ENCODE measurements around the gene GLDC.
"Not testable (repeated sequence)": the region's sequence is repeated elsewhere in the genome, so short reads cannot be mapped to it uniquely, and the experiment has no call there.

GLDC gene

DNA sequence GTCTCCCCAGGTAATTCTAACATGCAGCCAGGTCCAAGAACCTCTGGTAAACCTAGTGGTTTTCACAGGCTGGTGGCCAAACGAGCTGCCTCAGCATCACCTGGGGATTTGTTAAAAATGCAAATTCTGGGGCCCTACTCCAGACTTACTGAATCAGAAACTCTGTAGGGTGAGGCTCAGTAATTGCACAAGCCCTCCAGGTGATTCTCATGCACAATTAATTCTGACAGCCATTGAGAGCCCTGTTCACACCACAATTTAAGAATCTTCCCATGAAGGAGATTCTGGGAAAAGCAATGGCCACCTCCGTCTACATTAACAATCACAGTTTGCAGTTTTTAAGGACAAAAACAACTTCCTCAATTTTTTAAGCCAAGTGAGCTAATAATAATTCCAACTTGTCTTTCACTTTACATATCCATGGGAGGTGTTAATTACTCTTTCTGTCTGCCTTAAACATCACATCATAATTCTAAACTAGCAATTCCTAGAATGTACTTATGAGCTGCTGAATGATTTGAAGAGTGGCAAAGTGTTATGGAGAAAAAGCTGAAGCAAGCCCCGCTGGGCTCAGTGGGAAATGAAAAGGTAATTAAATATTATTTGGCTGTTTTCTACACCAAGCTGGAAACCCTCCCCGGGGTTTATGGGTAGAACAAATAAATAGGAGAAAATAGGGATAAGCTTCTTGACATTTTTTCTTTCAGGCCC, 70.0 kb downstream of the GLDC start:
- DNase-seq (ENCODE audit: insufficient read length, low spot score) (no peak), FAIRE-seq (peak; percentile 96)

DNA sequence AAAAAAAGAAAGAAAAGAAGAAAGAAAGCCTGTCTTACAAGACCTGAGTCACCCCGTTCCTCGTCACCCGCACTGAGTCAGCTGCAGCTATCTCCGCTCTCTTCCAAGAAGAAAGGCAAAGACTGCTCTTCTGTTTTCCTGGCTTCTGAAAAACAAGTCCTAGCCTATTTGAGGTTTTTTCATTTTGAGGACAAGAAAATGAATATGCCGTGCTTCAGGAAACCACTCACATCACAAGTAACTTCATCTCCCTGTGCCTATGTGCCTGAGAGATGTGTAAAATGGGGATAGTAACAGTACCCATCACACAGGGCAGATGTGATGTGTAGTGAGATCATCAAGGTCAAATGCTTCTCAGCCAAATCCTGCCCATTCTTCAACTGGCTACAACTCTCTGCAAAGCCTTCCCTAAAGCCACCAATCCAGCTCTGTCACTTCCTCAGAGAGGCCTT, 78.4 kb downstream of the GLDC start:
- DNase-seq (ENCODE audit: insufficient read length, low spot score) (no peak), FAIRE-seq (no peak)

DNA sequence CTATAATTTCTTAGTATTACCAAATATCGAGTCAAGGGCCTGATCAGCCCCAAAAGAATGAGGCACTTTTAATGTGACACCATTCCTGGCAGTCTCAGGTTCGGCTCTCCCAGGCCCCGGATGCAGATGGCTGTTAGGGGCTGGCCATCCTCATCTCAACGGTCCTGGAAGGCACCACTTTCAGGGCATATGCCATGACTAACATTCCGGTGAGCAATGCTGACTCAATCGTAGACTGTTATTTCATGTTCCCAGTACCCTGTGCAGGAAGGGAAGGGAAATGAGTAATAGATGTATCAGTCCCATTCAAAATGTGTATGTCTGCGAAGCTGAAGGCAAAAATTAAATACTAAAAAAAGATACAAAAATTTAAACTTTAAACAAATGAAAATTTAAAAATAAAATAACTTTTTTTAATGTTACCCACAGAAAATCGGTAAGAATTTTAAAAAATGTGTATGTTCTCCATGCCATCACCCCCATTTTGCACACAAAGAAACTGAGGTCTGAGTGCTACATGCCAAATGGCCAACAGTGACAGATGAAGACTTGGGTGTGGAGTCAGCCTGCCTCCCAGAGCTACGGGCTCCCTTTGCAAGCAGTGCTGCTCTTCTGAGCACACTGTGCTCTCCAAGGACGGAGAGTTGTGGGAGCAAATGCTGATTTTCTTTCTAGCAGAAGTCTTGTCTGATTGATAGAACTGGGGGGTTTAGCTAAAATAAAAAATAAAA, 79.0 kb downstream of the GLDC start:
- FAIRE-seq = no peak
- DNase-seq (ENCODE audit: insufficient read length, low spot score) = no peak

GRCh38 chr9:6565312-6565711, 80.2 kb downstream of the GLDC start:
- DNase-seq (ENCODE audit: insufficient read length, low spot score) = no peak
- FAIRE-seq = no peak

DNA sequence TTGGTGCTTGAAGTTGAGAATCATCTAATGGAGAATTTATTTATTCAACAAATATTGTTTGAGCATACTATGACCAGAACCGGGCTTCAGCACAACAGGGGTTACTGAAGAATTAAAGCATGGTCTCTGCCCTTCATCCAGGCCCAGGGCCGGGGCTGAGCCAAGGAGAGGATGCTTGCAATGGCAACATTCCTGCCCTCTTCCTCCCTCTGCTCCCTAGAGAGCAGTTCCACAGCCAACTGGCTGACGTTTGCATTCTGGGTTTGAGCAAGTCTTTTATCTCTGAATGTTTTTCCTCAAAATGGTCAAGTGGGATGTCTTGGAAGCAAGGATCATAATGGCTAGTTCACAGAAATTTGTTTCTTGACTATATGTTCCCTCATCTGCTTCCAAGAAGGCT, 80.7 kb downstream of the GLDC start:
- no peak for DNase-seq (ENCODE audit: insufficient read length, low spot score)
- no peak for FAIRE-seq

GRCh38 chr9:6564360-6564759, 81.2 kb downstream of the GLDC start:
- FAIRE-seq = no peak
- DNase-seq (ENCODE audit: insufficient read length, low spot score) = no peak

- FAIRE-seq = no peak
- DNase-seq (ENCODE audit: insufficient read length, low spot score) = no peak
Measured at GRCh38 chr9:6562871-6563430, 82.6 kb downstream of the GLDC start.

GRCh38 chr9:6562201-6562600, 83.3 kb downstream of the GLDC start:
- FAIRE-seq (no peak), DNase-seq (ENCODE audit: insufficient read length, low spot score) (no peak)

DNA sequence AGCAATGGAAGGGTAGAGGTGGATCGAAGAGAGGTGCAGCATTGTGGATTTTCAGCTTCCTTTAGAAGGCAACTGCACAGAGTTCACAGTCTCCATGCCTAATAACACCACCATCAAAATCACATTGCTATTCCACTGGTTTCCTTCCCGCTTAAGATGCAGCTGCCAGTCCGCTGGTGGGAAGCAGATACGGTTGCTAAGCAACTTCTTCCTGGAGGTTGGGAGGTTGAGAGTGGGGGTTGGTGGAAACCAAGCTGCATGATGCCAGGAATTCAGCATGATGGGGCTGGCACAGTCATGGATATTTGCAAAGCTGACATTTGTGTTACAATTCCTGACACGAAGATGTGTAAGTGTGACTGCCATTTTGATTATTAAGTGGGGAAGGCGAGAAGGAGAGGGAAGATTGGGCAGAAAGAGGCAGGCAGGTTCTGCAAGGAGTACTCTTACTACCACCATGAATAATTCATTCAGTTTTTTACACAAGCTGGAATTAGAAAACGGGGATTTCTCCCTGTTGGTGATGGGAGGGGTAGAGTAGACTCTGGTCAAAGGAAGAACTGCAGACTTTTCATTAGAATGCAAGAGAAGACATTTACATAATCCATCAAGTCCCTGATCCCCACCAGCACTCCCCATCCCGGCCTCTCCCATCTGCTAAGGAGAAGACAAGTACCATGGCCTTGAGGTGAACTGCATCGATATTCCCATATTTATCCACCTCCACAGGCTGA, 87.5 kb downstream of the GLDC start:
- no peak for FAIRE-seq
- no peak for DNase-seq (ENCODE audit: insufficient read length, low spot score)

GRCh38 chr9:6553866-6554265, 91.7 kb downstream of the GLDC start:
- DNase-seq (ENCODE audit: insufficient read length, low spot score) = no peak
- FAIRE-seq = no peak

DNA sequence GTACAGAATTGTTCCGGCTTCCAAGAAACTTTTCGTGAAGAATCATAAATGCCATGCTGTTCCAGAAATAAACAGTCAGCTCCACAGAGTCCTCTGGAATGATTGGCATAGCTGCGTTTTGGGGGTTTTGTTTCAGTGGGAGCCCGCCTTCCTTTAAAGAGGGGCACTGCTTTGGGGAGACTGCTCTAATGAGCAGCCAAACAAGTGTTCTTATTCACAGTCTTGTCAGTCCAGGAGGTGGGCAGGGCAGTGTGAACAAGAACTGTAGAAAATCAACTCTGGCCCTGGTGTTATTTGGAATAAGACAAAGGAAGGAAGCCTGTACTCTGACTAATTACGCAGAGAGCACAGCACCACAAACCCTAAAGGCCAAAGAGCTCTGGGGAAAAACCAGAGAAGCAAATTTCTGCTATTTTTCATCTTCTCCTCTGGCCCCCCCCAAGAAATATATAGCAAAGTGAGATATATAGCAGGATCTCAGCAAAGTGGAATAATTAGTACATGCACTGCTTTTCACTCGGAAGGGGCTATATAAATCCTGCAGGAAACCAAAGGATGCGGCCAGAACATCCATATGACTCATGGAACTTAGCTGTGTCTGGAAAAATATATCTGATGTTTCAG, 92.9 kb downstream of the GLDC start:
- no peak for DNase-seq (ENCODE audit: insufficient read length, low spot score)
- FAIRE-seq = no peak

GRCh38 chr9:6552033-6552432, 93.5 kb downstream of the GLDC start:
- no peak for FAIRE-seq
- DNase-seq (ENCODE audit: insufficient read length, low spot score) = no peak

- DNase-seq (ENCODE audit: insufficient read length, low spot score) (no peak), FAIRE-seq (no peak)
Measured at GRCh38 chr9:6551136-6551535, 94.4 kb downstream of the GLDC start.

DNA sequence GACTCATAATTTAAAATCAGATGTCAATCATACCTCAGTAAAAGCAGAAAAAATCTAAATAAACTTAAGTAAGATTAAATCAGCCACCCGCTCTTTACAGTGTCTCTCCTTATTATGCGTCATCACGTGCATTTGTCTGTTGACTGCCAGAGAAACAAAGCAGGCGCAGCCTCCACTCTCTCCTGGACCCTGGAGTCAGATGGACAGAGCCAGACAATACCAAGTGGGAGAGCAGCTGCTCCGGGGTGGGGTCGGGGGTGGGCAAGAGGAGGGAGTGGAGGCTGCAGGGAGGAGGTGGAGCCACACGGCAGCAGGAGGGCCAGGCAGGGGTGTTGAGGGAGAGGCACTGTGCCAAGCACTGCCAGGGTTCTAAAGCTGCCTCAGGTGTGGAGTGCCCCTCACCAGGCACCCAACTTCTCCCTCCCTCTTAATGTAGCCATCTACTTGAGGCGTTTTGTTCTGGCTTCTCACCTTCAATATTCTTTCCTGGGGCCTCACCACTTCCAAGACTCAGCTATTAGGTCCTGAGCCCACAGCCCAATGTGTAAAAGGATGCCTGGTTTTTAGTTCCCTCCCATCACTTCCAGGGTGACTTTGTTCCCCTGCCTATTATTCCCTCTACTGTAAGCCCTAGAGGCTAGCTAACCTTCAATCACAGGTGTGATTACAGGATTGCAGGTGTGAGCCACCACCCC, 96.3 kb downstream of the GLDC start:
- no peak for DNase-seq (ENCODE audit: insufficient read length, low spot score)
- FAIRE-seq = no peak

DNA sequence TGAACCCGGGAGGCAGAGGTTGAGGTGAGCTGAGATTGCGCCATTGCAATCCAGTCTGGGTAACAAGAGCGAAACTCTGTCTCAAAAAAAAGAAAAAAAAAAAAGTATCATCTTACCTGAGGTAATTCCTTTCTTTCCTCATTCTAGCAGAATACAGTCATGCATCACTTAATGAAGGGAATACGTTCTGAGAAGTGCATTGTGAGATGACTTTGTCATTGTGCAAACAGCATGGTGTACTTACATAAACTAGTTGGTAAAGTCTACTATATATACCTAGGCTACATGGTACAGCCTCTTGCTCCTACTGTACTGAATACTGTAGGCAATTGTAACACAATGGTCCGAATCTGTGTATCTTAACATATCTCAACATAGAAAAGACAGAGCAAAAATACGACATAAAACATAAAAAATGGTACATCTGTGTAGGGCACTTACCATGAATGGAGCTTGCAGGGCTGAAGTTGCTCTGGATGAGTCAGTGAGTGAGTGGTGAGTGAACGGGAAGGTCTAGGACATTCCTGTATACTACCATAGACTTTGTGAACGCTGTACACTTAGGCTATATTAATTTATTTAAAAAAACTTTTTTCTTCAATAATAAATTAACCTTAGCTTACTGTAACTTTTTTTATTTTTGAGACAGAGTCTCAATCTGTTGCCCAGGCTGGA, 100.4 kb downstream of the GLDC start:
- FAIRE-seq = no peak

DNA sequence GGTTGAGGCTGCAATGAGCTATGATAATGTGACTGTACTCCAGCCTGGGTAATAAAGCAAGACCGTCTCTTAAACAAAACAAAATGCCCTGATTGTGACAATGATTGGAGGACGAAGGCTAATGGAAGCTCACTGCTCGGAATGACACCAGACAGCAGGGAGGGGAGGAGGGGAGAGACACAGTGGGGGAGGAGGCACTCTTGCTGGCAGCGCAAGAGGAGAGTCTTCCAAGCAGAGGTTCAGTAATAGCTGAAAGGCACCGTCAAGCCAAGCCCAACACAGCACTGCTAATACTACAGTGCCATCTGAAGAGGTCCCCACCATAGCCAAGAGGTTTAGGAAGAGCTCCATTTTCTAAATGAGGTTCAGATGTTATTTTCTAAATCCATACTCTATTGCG, 102.3 kb downstream of the GLDC start:
- DNase-seq (ENCODE audit: insufficient read length, low spot score) (no peak), FAIRE-seq (no peak)

More for the DNA sequence above, 100.4 kb downstream of the GLDC start:
- DNase-seq (ENCODE audit: insufficient read length, low spot score) = no peak

DNA sequence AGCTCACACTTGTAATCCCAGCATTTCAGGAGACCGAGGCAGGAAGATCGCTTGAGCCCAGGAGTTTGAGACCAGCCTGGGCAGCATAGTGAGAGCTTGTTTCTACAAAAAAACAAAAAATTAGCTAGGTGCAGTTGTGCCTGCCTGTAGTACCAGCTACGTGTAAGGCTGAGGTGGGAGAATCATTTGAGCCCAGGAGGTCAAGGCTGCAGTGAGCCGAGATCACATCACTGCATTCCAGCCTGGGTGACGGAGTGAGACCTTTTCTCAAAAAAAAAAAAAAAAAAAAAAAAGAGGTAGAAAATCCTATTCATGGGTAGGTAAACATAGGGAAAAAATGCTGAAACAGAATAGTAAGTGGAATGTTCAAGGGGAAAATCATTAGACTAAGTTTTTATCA, 102.9 kb downstream of the GLDC start:
- DNase-seq (ENCODE audit: insufficient read length, low spot score); FAIRE-seq: not testable (repeated sequence)

DNA sequence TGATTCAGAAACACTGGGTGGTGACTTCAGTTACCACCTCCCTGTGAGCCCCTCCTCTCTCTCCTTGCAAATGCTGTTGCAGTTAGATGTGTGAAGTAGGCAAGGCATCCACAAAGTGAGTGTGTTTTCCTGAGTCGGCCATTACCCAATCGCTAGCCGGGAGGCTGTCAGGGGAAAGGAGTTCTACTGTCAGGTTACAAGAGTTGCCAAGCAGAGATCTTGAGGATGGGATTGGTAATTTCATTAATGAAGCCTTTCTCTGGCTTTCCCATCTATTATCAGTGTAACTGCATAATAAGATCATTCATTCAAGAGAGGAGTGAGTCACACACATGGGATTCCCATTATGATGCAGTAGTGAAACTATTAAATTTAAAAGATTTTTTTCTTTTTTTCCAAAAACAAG, 106.9 kb downstream of the GLDC start:
- FAIRE-seq (no peak), DNase-seq (ENCODE audit: insufficient read length, low spot score) (no peak)

DNA sequence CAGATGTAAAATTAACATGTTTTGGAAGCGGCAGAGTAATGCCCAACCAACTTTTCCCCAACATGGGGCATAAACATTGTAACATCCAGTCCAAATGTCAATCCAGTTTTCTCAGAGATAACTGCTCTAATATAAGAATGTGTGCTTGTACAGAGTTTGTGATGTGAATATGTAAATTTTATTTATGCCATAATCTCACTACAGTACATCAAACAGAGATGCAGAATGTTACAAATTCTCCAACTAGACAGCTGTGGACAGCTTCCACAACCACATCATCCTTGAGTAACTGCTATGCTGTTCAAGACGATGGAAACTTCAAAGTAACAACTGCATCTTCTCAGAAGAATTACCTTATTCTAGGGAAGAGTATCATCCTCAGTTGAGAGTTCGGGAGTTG, 109.9 kb downstream of the GLDC start:
- DNase-seq (ENCODE audit: insufficient read length, low spot score) (no peak), FAIRE-seq (no peak)

All from GM19239 (cell line).